Transverse colon (tissue), 4 donors: Measurements from ENCODE around the gene C11orf54.

Experiments used
- POLR2AphosphoS5 ChIP-seq, 3 donors: sonication (generic); formaldehyde crosslinking; IDR thresholded peaks; one replicate each; pipeline ENCODE4 v1.6.1; 2016; ENCODE audit warnings: antibody characterized with exemption in 3 of 3
- TF ChIP-seq, protein P1 (sequence below), 5 experiments: fragments of 200-600 bp in 3 of 5; fragments of 450-650 bp in 2 of 5; sonication (generic) in 3 of 5; IDR thresholded peaks; 1 replicate in 2 of 5; 2 replicates in 3 of 5; pipeline ENCODE4 v1.5.1; 2016 to 2017; ENCODE audit warnings: antibody characterized with exemption in 5 of 5, inconsistent platforms in 3 of 5, mild to moderate bottlenecking in 2 of 5, moderate library complexity in 1 of 5

- TF ChIP-seq, protein P1, sequence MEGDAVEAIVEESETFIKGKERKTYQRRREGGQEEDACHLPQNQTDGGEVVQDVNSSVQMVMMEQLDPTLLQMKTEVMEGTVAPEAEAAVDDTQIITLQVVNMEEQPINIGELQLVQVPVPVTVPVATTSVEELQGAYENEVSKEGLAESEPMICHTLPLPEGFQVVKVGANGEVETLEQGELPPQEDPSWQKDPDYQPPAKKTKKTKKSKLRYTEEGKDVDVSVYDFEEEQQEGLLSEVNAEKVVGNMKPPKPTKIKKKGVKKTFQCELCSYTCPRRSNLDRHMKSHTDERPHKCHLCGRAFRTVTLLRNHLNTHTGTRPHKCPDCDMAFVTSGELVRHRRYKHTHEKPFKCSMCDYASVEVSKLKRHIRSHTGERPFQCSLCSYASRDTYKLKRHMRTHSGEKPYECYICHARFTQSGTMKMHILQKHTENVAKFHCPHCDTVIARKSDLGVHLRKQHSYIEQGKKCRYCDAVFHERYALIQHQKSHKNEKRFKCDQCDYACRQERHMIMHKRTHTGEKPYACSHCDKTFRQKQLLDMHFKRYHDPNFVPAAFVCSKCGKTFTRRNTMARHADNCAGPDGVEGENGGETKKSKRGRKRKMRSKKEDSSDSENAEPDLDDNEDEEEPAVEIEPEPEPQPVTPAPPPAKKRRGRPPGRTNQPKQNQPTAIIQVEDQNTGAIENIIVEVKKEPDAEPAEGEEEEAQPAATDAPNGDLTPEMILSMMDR (IDR thresholded peaks at IDR 0.05), result no peak
- TF ChIP-seq POLR2AphosphoS5 (IDR thresholded peaks at IDR 0.05), result no peak
Measured at GRCh38 chr11:93791493-93791892, 50.0 kb downstream of the C11orf54 start.
